ENCODE measurements around the gene FAM20C.

FAM20C gene

DNA sequence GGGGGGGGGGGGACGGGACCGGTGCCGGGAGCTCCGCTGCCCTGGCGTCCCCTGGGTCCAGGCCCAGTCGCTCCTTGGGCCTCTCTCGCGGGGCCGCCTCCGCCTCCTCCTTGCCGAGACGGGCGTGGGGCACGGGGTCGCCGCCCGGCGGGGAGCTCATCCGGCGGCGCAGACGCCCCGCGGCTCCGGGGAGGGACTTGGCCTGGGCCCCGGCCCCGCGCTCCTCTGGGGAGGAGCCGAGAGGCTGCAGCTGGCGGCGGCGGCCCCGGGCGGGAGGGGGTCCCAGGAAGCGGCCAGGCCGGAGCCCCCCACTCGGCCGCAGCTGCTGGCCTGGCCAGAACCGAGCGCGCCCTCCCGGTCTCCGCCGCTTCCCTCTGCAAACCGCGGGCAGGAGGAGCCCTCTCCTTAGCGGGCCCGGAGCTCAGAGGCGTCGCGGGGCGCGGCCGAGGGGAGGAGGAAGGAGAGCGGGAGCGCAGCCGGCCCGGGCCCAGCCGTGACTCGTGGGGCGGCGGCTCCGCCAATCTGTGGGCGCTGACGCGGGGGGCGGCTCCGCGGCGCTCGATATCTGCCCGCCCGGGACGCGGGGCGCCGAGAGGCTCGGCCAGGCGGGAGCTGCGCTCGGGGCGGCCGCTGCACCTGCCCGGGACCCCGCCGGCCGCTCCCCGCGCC lies at the start of gene FAM20C:
TSS of gene FAM20C (plus strand) at position 591 of the 669 bp plus-strand sequence. CDS start 629 bp downstream, outside the sequence.
- peak; percentile 39 to 59 for DNase-seq

- no peak for DNase-seq
Measured at GRCh38 chr7:143145-143751, 49.1 kb upstream of the FAM20C start.

- no peak for DNase-seq
Measured at GRCh38 chr7:143811-144453, 48.4 kb upstream of the FAM20C start.

DNA sequence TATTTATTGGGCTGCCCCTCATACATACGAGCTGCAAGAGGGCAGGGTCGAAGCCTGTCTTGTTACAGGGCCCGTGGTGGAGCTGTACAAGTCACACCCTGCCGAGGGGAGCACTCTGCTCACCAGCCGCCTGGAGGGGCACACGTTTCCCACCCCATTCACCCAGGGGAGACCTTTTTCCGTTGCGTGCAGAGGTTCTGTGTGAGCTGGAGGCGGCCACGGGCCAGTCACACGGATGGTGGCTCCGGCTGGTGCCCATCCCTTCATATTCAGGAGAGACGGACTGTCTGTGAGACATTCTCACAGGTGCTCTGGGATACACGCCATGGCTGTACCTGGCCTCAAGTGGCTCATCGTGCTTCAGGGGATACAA lies 47.9 kb upstream of the FAM20C start:
- no peak for DNase-seq

- DNase-seq, result no peak
Measured at GRCh38 chr7:145863-146262, 46.5 kb upstream of the FAM20C start.

DNA sequence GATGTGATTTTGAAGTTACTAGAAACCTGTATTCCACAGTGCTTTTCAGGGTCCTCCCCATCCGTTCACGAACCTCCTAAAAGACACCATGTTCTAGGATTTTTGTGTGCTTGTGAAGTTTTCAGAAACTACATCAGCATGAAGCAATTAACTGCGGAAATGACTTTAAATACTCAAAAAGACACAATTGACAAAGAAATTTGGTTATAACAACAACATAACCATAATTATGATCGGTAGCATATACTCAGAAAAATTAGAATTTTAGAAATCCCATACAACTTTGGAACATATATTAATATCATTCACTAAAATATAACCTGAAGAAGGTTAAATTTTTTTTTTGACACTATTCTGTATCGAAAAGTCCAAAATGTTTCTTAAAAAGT lies 43.8 kb upstream of the FAM20C start:
- DNase-seq, result peak in 1 of 2 donors; percentile 6

DNA sequence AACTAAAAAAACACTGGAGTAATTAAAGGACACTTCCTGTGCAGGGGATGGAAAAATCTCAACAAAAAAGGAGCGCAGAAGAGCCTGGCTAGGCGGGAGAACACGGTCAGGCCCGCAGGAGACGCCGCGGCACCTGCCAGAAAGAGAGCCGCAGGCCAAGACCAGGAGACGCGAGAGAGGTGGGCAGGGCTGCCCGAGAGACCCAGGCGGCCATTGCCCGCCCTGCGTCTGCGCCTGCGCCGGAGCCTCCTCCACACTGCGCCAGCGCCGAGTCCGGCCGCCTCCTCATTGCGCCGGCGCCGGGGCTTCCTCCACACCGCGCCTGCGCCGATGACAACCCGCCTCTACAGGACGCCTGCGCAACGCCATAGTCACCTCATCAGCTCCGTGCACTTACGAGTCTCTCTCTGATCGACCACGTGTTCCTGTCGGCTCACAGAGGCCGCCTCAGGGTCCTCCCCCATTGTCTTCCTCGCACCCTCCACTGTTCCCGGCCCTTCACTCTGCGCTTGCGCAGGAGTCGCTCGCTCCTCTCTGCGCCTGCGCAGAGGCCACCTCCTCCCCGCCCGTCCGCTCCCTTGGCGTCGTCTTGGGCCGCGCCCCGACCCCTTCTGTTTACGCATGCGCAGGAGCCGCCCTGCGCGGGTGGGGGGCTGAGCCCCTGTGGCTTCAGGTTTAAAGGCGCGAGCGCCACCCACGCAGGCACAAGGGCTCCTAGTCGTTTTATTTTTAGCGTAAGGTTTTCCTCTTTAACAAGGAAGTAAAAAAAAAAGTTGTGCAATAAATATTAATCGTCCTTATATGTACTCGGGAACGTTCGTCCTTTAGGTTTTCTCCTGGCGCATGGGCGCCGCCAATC lies 43.2 kb upstream of the FAM20C start:
- DNase-seq, result peak; percentile 98 to 99

- DNase-seq, result peak in 1 of 2 donors; percentile 33
Measured at GRCh38 chr7:149791-150636, 42.4 kb upstream of the FAM20C start.

DNA sequence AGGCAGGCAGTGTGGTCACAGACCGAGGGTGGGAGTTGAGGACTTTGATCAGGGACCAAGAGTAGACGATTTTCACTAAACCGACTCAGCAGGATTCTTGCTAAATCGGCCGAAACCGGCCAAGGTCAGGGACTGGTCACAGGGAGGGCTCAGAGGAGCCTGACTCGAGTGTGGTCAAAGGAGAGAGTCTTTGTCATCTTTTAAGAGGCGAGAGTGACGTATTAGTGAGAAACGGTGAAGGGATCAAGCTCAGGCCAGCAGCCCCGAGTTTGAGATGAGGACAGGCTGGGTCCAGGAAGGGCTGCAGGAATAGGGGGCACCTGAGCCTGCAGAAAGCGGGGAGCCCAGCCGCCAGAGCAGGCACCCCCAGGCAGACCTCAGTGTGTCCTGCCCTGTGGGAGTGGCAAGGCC lies 41.6 kb upstream of the FAM20C start:
- peak in 1 of 2 donors; percentile 44 for DNase-seq

- DNase-seq, result no peak
Measured at GRCh38 chr7:151346-152050, 40.9 kb upstream of the FAM20C start.

DNA sequence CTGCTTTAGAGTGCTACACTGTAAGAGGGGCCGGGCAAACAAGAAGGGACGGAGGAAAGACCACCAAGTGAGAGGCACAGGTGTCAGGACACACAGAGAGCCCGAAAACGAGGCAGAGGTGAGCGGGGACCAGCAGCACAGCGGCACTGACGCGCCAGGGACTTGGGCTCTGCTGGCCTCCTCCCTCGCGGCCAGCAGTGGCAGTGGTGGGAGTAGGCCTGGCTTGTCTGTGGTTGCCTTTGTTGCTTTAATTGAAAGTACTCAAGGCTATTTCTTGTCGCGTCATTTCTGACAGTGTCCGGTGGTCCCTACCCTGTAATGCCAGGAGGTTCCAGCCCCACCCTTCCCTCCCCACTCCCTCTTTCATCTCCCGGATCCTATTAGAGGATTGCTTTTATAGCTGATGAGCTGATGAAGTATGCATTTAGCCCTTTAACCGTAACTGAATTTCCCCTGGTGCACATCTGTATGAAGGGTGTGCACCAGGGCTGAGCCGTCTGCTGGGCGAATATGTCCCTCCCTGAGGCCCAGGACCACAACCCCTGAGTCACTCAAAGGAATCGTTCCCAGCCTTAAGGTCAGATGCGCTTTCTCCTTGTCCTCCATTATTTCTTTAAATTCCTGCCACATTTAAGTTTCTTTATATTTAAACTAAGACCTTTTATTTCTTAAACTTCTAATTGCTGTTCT lies 39.5 kb upstream of the FAM20C start:
- DNase-seq, result no peak

GRCh38 chr7:153604-154003 lies 38.8 kb upstream of the FAM20C start:
- no peak for DNase-seq

- no peak for DNase-seq
Measured at GRCh38 chr7:154096-154799, 38.1 kb upstream of the FAM20C start.

GRCh38 chr7:155469-155900 lies 36.9 kb upstream of the FAM20C start:
- DNase-seq, result no peak

GRCh38 chr7:156111-157007 lies 36.0 kb upstream of the FAM20C start:
- DNase-seq, result no peak

DNA sequence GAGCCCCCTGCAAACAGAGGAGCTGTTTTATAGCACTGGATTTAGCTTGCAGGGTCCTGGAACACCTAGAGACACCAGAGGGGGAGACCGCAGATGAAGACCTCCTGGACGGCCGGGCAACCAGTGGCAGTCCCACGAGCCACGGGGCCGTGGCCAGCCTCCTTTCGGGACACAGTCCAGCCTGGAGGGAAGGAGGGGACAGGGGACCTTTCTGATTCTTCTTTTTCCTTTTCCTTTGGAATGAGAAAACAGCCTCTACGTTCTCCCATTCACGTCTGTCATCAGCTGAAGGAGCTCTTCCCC lies 35.4 kb upstream of the FAM20C start:
- no peak for DNase-seq

DNA sequence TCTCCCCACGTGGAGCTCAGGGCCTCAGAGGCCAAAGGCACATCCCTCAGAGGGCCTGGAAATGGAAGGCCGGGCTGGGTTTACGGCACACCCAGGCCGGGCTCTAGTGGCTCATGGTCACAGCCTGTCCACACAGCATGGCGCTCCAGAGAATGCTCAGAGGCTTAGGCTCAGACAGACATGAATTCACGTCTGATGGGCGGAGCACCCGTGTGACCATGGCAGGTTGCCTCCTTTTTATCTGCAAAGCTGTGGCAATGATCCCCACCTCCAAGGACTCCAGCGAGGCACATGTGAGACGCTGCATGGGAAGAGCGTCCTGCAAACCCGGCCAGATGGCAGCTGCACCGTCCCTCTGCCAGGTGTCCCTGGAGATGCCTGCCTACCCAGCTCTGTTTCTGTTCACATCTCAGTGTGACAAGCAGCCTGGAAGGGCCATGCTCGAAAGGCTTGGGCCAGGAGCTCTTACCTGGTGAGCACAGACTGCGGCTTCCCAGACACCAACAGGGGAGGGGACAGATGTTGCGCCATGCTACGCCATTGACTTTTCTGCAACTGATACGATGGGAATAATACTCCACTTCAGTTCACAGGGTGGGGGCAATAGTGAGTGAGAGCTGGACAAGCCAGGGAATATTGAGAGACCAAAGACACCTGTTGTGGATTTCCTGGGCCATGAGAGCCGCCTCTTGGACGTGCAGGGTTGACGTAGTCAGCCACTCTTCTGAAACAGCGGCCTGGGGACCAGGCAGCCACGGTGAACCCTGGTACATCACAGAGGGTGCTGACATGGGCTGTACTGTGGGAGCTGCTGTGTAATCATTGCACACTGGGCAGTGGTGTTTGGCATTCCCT lies 34.4 kb upstream of the FAM20C start:
- no peak for DNase-seq

DNA sequence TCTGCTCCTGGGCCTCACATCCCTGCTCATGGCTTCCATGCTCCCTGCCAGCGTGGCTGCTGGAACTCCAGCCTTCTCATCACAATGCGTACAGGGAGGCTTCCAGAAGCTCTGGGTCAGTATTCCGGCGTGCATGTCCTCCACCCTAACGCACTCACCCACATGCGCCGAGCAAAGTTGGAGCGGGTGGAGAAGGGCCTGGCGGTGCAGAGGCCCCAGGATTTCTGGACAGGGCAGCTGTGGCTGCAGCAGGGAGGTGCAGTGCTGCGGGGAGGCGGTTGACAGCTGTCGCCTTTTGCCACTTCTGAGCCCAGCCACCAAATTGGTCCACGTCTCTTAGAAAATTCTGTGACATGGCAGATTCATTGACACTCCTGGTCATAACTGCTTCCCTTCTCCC lies 33.6 kb upstream of the FAM20C start:
- no peak for DNase-seq
